Esophagus muscularis mucosa (tissue), 4 donors: ENCODE data around the gene CCDC186. TPM values are rescaled to one million over a fixed set of nuclear protein-coding genes. Genes with fewer than 3 reads are reported as not detected.

ENCODE experiments used
- DNase-seq: peaks from one replicate; pipeline ENCODE4 v3.0.0-alpha.2; 2017; ENCODE audit errors: extremely low spot score
- H3K27ac ChIP-seq, 4 donors: fragments of 200-600 bp; sonication (generic); replicated peaks in 1 of 4; 1 replicate in 3 of 4; 2 replicates in 1 of 4; pipeline ENCODE4 v1.5.1; 2016 to 2019; ENCODE audit warnings: mild to moderate bottlenecking in 1 of 4
- H3K27me3 ChIP-seq, 4 donors: fragments of 200-600 bp; sonication (generic); one replicate each; pipeline versions ENCODE4 v1.5.1 to v1.6.0; 2016 to 2019
- H3K36me3 ChIP-seq, 4 donors: fragments of 200-600 bp; sonication (generic); one replicate each; pipeline ENCODE4 v1.5.1; 2016 to 2019
- H3K4me1 ChIP-seq, 4 donors: fragments of 200-600 bp; sonication (generic); one replicate each; pipeline ENCODE4 v1.5.1; 2016 to 2019
- H3K4me3 ChIP-seq, 4 donors: fragments of 200-600 bp; sonication (generic); 1 replicate in 2 of 4; 2 replicates in 2 of 4; pipeline ENCODE4 v1.5.1; 2016 to 2019; ENCODE audit warnings: mild to moderate bottlenecking in 4 of 4, moderate library complexity in 1 of 4
- H3K9me3 ChIP-seq, 4 donors: fragments of 200-600 bp; sonication (generic); 1 replicate in 3 of 4; 2 replicates in 1 of 4; pipeline ENCODE4 v1.5.1; 2016 to 2019
- CTCF ChIP-seq, 3 experiments: fragments of 200-600 bp in 2 of 3; fragments of 450-650 bp in 1 of 3; sonication (generic) in 2 of 3; IDR thresholded peaks; one replicate each; pipeline ENCODE4 v1.5.1; 2017 to 2019; ENCODE audit warnings: antibody characterized with exemption in 3 of 3, mild to moderate bottlenecking in 2 of 3, moderate library complexity in 1 of 3
- EP300 ChIP-seq: sonication (generic); formaldehyde crosslinking; IDR thresholded peaks from one replicate; pipeline ENCODE4 v1.6.1; 2017; ENCODE audit warnings: antibody characterized with exemption
- POLR2A ChIP-seq: fragments of 450-650 bp; IDR thresholded peaks from one replicate; pipeline ENCODE4 v1.6.1; 2017; ENCODE audit warnings: antibody characterized with exemption, moderate library complexity, mild to moderate bottlenecking, low read depth
- POLR2AphosphoS5 ChIP-seq, 2 donors: sonication (generic); formaldehyde crosslinking; IDR thresholded peaks; one replicate each; pipeline ENCODE4 v1.6.1; 2017; ENCODE audit warnings: antibody characterized with exemption in 2 of 2
- WGBS: methylation state at CpG from one replicate; pipeline ENCODE4 v1.1.5; 2018; 5-methylcytosine and 5-hydroxymethylcytosine counted together
- intact Hi-C: fragments of 100-400 bp; cut with DNase I; formaldehyde crosslinking; loops from one replicate; pipeline ENCODE4 v1.15.1; 2023
- total RNA-seq, 4 donors: library from RNA; depleted of rRNA; stranded (reverse); fragments of >200 nt; gene quantifications; one replicate each; pipeline versions ENCODE4 v1.1.0 to v1.2.1, GENCODE V29; 2016

CCDC186 gene
- total RNA-seq, 4 donors from 2014 or later, result 13.8 to 25.7 (median 20.9) TPM

- Histone ChIP-seq H3K27me3 (no peaks in the 10 kb centered on the region), H3K27ac (no peak overlapping the region), H3K36me3 (no peaks in the 10 kb centered on the region), H3K4me3 (no peak overlapping the region), H3K9me3 (no peaks in the 10 kb centered on the region), H3K4me1 (no peaks in the 10 kb centered on the region)
- no peak for DNase-seq
- WGBS, result 100% methylated on average over 1 of the region's 1 CpG
- intact Hi-C loops, result no loop called here
- TF ChIP-seq CTCF (IDR thresholded peaks at IDR 0.05), result no peak
These were observed 41.0 kb upstream of the CCDC186 start for GRCh38 chr10:114215033-114215432.

DNA sequence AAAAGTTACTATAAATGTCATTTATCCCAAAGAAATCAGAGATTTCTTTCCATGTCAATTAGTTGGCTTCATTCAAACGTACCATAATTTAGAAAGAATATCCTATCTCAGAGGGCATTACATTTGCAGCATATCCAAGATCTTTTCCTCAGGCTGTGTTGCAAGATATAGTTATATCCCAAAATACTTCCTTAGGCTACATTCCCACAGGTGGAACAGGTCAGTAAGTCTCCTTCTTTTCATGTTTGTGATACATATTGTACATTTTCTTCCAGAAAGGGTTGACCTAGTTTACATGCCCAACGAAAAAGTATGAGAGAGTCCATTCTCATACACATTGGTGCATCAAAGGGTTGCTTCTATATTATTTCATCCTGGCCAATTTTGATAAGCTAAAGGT is 38.1 kb upstream of the CCDC186 start:
- DNase-seq, result no peak
- Histone ChIP-seq H3K36me3 (no peaks in the 10 kb centered on the region), H3K4me1 (no peaks in the 10 kb centered on the region), H3K4me3 (no peak overlapping the region), H3K27ac (no peak overlapping the region), H3K27me3 (no peaks in the 10 kb centered on the region), H3K9me3 (no peaks in the 10 kb centered on the region)
- no peak for TF ChIP-seq EP300
- no peak for TF ChIP-seq POLR2AphosphoS5 (IDR thresholded peaks at IDR 0.05)
- TF ChIP-seq POLR2A, result no peak
- TF ChIP-seq CTCF (IDR thresholded peaks at IDR 0.05), result no peak
- intact Hi-C loops, result no loop called here
- WGBS, result 85% methylated on average over 2 of the region's 2 CpGs

GRCh38 chr10:114208351-114208750 is 34.3 kb upstream of the CCDC186 start:
- no peak for DNase-seq
- H3K4me1 ChIP-seq, result no peaks in the 10 kb centered on the region
- H3K9me3 ChIP-seq, result no peaks in the 10 kb centered on the region
- no peaks in the 10 kb centered on the region for H3K36me3 ChIP-seq
- no peak for TF ChIP-seq EP300
- no peak for TF ChIP-seq CTCF (IDR thresholded peaks at IDR 0.05)
- TF ChIP-seq POLR2AphosphoS5 (IDR thresholded peaks at IDR 0.05), result no peak
- TF ChIP-seq POLR2A, result no peak
- 100% methylated on average over 2 of the region's 2 CpGs for WGBS
- H3K4me3 ChIP-seq, result no peak overlapping the region
- intact Hi-C loops, result no loop called here
- no peaks in the 10 kb centered on the region for H3K27me3 ChIP-seq
- no peak overlapping the region for H3K27ac ChIP-seq

- TF ChIP-seq POLR2A (no peak), POLR2AphosphoS5 (IDR thresholded peaks at IDR 0.05) (no peak), CTCF (IDR thresholded peaks at IDR 0.05) (no peak), EP300 (no peak)
- Histone ChIP-seq H3K27ac (no peak overlapping the region), H3K4me1 (no peaks in the 10 kb centered on the region), H3K9me3 (no peaks in the 10 kb centered on the region), H3K4me3 (no peak overlapping the region), H3K27me3 (no peaks in the 10 kb centered on the region), H3K36me3 (no peaks in the 10 kb centered on the region)
- no peak for DNase-seq
- intact Hi-C loops, result no loop called here
- 52% methylated on average over 1 of the region's 1 CpG for WGBS
These were observed 33.3 kb upstream of the CCDC186 start for GRCh38 chr10:114207349-114207748.

DNA sequence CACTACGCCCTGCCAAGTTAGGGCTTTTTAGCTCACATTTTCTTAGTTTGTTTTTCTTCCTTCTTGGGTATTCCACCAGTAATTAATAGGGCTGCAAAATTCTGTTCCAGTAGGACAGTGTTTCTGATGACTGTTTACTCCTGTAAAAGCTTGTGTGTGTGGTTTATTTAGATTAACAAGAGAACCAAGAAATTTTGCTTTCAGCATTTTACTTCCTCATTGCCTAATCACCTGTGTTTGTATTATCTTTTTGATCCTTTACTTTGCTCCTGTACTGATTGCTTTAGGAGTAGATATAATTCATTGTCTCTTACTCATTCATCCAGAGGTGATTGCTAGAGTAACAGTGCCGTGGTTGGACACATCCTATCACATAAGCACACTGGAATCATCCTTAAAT is 32.9 kb upstream of the CCDC186 start:
- DNase-seq, result no peak
- Histone ChIP-seq H3K27ac (no peak overlapping the region), H3K36me3 (no peaks in the 10 kb centered on the region), H3K27me3 (no peaks in the 10 kb centered on the region), H3K9me3 (no peaks in the 10 kb centered on the region), H3K4me1 (no peaks in the 10 kb centered on the region), H3K4me3 (no peak overlapping the region)
- TF ChIP-seq CTCF (IDR thresholded peaks at IDR 0.05) (no peak), POLR2AphosphoS5 (IDR thresholded peaks at IDR 0.05) (no peak), POLR2A (no peak), EP300 (no peak)
- 88% methylated on average over 2 of the region's 2 CpGs for WGBS
- intact Hi-C loops, result no loop called here
